HG03196 (cell line): ENCODE results near the gene PARG.
"Not testable (repeated sequence)": the region's sequence is repeated elsewhere in the genome, so short reads cannot be mapped to it uniquely, and the experiment has no call there.

Experiments
- ATAC-seq: cut with Tn5 transposase; IDR thresholded peaks from one replicate; pipeline ENCODE4 v1.9.1; 2021; ENCODE audit not compliant: unreplicated experiment

The PARG gene

DNA sequence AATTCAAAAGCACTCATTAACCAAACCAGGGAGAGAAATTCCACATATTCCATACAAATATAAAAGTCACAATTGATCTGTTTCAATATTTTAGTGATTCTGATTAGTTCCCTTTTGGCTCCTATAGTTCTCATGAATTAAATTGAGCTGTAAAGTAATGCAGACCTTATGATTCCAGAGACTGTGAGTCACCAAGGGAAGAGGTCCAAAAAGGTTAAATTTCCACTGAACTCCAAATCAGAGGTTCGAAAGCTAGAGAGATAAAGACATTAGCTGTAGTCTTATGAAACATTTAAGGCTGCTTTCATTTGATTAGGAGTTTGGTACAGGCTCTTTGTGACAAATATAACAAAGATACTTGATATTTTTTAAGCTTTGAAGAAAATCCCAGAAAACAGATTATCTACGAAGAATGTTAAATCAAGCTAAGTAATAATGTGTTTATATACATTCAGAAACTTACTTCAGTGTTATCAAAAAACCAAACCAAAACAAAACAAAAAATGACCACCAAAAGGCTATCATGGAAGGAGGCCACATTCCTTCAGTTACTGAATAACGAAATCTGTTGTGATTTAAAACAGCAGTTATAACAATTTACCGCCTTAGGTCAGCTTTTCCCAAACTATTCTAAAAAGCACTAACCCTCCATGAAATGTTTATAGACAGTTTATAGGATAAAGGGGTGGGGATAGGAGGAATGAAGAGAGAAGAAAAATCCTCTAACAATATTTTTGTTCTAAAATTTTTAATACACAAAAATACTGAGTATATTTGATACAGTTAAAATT lies 33.3 kb downstream of the PARG start:
- not testable (repeated sequence) for ATAC-seq

DNA sequence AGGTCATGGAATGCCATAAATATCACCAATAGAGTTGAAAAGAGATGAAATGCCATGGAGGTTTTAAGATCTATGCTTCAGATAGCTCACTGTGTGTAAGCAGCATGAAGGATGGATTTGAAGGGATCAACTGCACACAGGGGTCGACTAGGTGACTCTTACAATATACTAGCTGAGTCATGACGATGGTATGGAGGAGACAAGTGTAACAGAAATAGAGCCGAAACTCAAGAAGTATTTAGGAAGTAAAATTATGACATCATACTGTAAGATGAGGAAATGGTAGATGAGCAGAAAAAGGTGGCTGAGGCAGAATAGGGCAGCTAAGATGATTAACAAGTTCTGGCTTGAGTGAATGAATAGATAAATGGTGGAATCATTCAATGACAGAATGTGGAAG lies 38.0 kb downstream of the PARG start:
- not testable (repeated sequence) for ATAC-seq

DNA sequence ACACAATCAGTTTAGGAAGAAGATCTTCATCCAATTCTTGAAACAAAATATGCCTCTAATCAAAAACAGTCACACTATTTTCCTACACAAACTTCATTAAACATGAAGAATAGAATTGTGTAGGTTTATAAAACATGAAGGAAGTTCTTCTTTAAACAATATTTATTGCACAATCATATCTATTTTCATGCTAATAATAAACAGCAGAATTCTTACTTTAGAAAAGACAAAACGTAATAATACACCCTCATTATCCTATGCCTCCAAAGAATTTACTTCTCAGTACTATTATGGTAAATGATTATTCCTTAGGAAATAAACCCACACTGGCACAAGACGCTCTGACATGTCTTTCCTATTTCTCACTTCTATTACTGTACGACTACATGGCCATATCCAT lies 41.4 kb downstream of the PARG start:
- not testable (repeated sequence) for ATAC-seq

DNA sequence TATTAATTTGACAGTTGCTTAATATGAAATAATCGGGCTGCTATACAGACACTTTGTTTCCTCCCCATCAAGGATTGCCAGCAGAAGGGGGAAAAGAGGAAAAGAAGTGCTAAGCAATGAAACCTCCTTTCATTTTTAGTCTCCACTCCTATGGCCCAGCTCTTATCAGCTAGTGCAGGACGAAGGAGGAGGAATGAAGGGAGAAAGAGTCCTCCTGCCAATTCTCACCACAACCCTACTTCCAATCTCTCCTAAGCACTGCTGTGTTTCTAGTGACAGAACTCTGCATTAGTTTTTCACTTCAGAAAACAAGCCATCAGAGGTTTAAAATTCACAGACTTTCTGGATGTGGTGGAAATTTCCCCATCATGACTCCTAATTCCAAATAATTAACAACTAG lies 41.8 kb downstream of the PARG start:
- not testable (repeated sequence) for ATAC-seq

DNA sequence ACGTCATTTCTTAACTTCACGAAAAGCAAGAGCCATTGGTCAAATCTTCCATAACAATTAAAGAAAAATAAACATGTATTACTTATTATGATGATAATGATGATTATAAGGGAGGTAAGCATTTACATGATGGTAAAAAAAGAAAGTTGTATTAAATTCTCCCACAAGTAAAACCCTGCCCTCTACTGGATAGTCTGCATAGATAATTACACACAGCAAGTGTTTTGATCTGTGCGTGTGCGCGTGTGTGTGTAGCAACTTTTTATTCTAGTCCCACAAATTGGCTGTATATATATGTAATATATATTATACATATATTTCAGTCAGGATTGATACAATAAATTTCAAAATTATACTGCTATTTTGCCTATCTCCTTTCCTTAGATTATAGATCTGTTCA lies 51.8 kb downstream of the PARG start:
- ATAC-seq, result not testable (repeated sequence)

DNA sequence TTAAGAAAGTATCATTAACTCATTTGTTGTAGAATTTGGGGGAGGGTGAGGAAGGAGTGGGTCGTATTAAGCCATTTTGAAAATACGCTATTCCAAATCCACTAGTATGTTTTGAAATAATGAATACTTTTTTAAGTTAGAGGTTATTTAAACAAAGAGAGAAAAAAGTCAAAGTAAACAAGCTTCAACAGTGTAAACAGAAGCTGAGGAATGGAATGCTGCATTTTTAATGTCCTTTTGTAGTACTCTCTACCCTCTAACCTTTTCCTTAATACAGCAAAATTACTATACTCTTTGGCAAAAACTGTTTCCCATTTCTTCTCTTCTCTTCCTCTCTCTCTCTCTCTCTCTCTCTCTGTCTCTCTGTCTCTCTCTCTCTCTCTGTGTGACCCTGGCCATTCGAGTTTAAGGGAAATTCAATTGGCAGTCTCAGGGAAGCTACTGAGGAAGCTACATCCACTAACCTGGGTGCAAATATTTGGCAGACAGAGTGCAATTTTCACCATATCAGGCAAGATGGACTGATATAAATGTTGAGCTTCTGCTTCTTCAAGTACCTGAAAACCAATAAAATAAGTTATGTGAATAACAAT lies 57.0 kb downstream of the PARG start:
- ATAC-seq, result not testable (repeated sequence)

DNA sequence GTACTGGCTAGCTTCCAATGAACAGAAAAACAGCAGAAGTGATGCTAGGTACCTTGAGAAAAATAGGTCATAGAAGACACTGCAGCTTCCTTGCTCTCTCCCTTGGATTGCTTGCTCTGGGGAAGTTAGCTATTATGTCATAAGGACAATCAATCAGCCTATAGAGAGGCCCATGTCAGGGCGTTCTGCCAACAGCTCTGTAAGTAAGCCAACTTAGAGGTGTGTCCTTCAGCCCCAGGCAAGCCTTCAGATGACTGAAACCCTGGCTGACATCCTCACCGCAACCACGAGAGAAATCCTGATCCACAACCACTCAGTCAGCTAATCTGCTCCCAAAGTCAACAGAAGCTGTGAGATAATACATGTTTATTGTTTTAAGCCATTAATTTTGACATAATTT lies 58.0 kb downstream of the PARG start:
- not testable (repeated sequence) for ATAC-seq

DNA sequence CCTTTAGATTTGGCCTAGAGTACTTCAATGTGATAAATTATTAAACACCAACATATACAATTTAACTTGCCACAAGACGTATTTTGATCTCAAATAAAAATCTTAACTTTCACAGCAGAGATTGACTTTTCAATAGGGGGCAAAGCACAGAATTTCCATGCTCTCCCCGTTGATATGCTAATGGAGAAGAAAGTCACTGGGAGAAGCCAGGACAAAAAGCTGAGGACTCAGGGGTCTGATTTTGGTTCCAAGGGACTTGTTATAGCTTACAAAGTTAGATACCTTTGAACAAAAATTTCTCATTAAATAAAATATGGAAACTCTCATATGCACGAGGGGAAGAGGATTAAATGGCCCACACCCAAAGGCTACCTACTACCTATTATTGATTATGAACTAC lies 59.5 kb downstream of the PARG start:
- not testable (repeated sequence) for ATAC-seq

DNA sequence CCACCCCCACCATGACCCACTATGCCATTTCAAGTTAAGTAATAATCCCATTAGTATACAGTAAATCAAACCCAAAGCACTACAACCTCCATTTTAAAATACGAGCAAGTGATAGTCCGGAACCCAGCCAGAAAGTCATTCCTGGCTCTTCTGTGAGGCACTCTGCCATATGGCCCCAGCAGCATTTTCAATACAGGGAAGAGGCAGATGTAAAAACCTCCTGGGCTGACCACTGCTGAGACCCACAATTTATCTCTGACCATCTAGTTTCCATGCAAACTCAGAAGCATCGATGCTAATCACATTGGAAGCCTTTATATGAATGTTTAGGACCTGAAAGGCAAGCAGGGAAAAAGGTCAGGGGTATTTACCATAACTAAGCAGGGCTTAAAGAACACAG lies 69.1 kb downstream of the PARG start:
- not testable (repeated sequence) for ATAC-seq

DNA sequence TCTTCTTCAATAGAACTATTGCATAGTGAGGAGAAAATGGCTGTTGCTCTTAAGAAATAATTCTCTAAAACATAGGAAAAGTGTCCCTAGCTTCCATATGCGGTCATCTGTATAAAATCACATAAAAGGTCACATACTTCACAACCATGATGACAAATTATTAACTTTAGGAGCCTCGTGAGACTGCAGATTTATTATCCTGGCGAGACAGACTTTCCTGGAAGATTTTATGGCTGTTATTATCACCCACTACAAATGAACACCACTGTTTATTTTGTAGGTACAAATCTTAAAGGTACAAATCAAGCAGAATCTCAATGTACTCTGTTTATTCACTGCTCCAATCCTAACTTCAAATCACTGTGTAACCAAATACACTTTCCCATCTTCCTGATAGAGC lies 70.4 kb downstream of the PARG start:
- ATAC-seq, result not testable (repeated sequence)

DNA sequence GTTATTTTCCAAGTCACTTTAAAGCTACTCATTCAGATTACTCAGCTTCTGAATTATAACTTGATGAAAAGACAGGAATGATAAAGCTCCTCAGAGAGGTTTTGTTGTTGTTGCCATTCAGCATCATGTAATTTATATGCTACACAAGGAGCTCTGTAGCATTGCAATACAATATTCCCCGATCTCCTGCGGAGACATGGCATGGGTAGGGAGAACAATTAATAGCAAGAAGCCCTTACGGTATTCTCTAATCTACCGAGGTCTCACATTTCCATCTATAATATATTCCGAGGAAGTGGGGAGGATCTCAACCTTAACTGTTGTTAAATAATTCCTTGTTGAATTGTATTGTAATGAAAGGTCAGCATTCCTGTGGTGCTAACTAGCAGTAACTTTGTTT lies 81.9 kb downstream of the PARG start:
- ATAC-seq, result not testable (repeated sequence)

DNA sequence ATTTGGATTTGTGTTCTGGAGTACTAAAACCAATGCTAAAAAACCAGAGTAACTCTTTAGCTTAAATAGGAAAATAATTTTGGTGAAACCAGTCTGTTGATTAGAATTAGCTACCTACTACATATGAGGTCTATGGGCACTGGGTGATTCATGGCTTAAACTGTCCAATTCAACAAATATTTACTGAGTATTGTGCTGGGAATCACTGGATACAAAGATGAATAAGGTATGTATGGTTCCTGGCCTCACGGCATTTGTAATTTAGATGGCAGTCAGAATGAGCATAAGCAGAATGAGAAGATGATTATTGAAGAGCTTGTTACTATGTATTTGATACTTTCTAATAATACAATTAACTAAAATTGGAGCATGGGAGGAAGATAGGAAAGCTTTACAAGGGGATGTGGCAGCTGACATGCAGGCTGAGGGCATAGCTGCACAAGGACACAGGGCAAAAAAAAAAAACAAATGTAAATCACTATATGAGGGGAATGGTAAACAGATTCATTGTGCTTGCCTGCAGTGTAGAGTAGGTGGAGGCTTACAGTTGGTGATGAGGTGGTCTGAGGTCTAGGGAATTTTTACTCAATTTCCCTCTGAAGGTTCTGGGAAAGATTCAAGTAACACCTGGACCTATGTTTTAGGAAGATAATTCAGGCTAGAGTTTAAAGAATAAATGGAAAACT lies 83.0 kb downstream of the PARG start:
- not testable (repeated sequence) for ATAC-seq

DNA sequence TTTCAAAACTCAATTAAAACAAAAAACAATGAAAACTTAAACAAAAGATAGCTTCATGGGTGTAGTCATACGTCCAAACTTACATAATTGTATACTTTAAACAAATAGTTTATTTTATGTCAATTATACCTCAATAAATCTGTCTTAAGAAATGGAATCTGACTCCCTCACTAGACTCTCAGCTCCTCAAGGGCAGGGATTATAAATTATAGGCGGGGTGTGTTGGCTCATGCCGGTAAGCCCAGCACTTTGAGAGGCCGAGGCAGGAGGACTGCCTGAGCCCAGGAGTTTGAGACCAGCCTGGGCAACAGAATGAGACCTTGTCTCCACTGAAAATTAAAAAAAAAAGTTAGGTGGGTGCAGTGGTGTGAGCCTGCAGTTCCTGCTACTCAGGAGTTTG lies 92.3 kb downstream of the PARG start:
- ATAC-seq, result not testable (repeated sequence)

DNA sequence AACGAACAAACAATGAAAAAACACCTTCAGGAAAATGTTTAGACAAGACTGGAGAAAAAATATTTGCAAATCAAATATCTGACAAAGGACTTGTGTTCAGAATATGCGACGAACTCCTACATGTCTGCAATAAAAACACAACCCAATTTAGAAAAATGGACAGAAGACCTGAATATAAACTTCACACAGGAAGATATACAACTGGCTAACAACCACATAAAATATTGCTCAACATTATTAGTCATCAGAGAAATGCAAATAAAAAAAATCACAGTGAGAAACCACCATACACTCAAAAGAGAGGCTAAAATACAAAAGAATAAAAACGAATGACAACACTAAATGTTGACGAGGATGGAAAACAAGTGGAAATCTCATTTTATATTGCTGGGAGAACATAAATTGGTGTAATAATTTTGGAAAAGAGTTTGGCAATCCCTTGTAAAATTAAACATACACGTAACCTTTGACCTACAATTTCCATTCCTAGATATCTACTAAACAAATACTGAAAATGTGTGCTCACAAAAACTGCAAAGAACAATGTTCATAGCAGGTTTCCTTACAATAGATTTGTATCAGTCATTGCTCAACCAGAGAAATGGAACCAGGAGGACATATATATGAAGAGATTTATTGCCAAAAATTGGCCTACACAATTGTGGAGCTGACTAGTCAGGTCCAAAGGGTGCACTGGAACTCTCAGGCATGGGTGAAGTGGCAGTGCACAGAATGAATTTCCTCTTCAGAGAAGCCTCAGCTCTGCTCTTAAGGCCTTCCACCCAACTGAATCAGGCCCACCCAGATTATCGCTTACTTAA lies 96.8 kb downstream of the PARG start:
- ATAC-seq, result no peak

DNA sequence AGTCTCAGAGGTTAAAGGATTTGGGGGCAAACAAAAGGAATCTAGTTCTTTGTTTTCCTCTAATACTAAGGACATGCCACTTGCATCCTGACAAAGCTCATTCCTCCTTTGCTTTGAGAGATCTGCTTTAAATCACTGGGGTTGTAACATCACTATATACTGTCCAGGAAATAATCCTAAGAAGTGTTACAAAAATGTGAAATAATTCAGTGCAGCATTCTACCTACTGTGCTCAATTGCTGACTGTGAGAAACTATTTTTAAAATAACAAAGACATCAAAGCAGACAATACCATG lies 99.5 kb downstream of the PARG start:
- ATAC-seq, result not testable (repeated sequence)

DNA sequence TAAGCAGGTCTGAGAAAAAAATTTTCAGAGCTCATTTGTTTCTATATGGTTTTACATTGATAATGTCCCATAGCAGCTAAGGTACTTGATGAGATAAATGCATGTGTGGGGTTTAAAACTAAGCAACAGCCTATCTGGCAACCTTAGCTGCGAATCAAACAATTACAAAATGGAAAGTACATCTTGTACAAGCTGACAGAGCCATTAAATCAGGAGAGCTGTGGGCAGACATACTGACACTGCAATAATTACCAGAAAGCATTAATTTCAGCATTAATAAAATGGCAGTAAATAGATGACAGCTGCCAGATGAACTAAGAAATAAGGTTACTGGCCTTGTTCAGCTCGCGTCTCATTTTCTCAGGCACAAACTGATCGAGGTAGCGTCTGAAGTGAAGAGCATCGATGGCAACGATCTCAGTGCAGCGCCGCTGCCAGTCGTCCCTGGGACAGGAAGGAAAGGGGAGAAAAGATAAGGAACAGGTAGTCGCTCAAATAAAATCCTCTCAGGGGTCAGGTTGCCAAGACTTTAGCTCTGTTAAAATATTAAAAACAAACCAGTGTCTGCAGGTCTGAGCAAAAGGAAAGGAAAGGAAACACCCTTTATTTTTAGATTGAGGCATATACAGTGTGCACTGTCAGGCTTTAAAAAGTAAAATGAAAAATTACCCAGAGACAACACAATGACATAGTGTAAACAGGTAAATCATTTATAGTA lies 100.1 kb downstream of the PARG start:
- no peak for ATAC-seq

DNA sequence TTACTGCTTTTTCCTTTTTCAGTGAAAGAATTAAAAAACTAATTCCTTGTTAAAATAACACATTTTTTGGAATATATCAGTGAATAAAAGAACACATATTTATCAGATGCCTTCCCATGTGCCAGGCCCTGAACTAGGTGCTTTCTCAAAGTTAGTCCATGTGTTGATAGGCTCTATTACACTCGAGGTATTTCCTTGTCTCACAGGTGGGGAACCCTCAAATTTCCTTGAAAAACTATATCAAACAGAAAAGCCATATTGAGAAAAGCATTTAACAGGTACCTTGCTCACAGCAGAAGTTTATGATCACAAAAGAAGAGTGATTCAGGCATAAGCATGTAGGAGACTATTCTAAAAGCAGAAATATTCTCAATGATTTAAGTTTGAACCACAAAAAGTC lies 104.1 kb downstream of the PARG start:
- no peak for ATAC-seq

DNA sequence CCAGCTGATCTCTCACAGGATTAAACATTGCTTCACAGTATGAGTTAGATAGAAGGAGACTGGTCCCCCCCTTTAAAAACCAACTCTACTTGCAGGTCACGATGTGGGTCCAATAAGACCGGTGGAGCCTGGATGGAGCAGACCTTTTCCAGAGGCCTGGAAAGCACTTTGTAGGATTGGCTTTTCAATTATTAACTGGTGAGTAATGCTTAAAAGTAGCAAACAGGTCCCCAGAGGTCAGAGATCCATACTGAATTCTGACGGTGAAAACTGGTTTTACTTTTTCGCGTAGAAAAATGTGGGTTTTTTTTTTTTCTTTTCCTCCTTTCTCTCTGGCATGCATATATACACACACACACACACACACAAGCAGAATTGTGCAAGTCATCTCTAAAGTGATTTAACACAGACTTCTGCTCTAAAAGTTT lies 104.8 kb downstream of the PARG start:
- ATAC-seq, result no peak

DNA sequence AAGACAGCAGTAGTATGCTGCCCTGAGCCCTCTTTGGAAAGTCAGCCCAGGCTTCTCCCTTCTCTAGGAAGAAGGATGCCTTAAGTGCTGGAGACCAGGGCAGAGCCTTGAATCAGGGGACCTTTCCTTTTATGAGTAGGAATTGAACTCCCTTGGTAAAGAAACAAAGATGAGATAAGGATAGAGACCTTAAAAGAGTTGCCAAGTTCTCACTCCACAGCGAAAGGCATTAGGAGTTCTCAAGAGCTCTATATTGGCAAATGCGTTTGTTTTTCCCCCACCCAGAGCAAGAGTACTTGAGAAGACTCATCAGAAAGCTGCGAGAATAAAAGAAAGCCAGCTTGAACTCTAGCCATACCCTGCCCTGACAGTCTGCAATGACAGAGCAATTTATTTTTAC lies 106.9 kb downstream of the PARG start:
- ATAC-seq, result no peak

DNA sequence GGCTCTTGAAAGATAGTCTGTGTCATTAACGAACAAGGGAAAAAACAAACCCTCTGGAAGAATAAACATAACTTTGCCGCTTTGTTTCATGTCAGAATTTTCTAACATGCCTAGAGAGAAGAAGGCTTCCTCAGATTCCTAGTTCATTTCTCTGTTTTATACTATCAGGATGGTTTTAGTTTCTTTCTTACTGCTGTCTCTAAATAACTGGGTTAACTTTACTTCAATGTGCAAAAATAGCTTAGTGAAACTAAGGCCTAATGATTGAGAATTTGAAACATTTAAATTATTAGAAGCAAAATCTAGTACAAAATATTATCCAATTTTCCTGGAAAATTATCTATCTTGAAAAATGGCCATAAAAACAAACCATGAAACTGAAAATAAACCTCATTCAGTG lies 107.6 kb downstream of the PARG start:
- ATAC-seq, result no peak

DNA sequence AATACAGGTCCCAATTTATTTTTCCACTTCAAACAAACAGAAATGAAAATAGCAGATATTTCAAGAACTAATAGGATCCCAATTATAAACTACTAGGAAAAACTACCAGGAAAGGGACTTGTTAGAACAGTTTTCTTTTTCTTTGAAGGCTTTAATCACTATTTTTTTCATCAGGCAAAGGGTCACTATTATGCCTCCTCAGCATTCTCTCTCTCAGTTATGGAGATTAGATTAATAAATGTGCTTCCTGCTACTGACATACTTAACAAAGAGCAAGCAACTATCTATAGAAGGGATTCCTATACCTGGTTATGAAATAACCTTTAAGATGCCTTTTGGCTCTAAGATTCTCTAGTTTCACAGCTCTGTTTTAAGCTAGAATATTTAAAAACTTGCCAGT lies 108.7 kb downstream of the PARG start:
- ATAC-seq, result no peak
